Thoracic aorta (tissue), 2 donors: Measurements from ENCODE around the gene NPHP3. TPM values are rescaled to one million over a fixed set of nuclear protein-coding genes. Genes with fewer than 3 reads are reported as not detected.

Source experiments
- ATAC-seq: fragments of 150-250 bp; one replicate; pipeline ENCODE4 v1.8.0; 2017; ENCODE audit warnings: low read depth; ENCODE audit not compliant: insufficient number of reproducible peaks, low FRiP score
- DNase-seq: peaks from one replicate; pipeline ENCODE4 v3.0.0-alpha.2; 2020; ENCODE audit warnings: low spot score
- H3K27ac ChIP-seq, 2 donors: fragments of 200-600 bp; sonication (generic); 1 replicate in 1 of 2; 2 replicates in 1 of 2; pipeline ENCODE4 v1.5.1; 2016; ENCODE audit warnings: mild to moderate bottlenecking in 2 of 2, moderate library complexity in 2 of 2
- H3K27me3 ChIP-seq: fragments of 200-600 bp; sonication (generic); replicated peaks from 2 replicates; pipeline ENCODE4 v1.6.0; 2016; ENCODE audit warnings: mild to moderate bottlenecking; ENCODE audit not compliant: insufficient read depth
- H3K36me3 ChIP-seq: fragments of 200-600 bp; sonication (generic); one replicate; pipeline ENCODE4 v1.5.1; 2016
- H3K4me1 ChIP-seq, 2 donors: fragments of 200-600 bp; sonication (generic); 1 replicate in 1 of 2; 2 replicates in 1 of 2; pipeline versions ENCODE4 v1.5.1 to v1.6.0; 2016; ENCODE audit warnings: low read depth in 2 of 2, mild to moderate bottlenecking in 1 of 2; ENCODE audit not compliant: control insufficient read depth in 1 of 2
- H3K4me3 ChIP-seq: fragments of 200-600 bp; sonication (generic); 2 replicates; pipeline ENCODE4 v1.5.1; 2016; ENCODE audit warnings: mild to moderate bottlenecking
- H3K9me3 ChIP-seq: fragments of 200-600 bp; sonication (generic); 2 replicates; pipeline ENCODE4 v1.5.1; 2016
- total RNA-seq, 2 donors: library from RNA; depleted of rRNA; stranded (reverse); fragments of >200 nt; gene quantifications; one replicate each; pipeline versions ENCODE4 v1.1.0 to v1.2.3, GENCODE V29; 2016
- TF ChIP-seq, protein P1 (sequence below): fragments of 200-600 bp; sonication (generic); IDR thresholded peaks from one replicate; pipeline ENCODE4 v1.5.1; 2019; ENCODE audit warnings: antibody characterized with exemption

The NPHP3 gene
- total RNA-seq, 2 donors from 2014 or later, result 36.3 to 99.7 TPM

- H3K4me1 ChIP-seq, result peaks cover 21 to 36% of the 10 kb centered on the region in 2 donors
- no peak overlapping the region for H3K4me3 ChIP-seq
- H3K9me3 ChIP-seq, result no peaks in the 10 kb centered on the region
- DNase-seq (no peak), ATAC-seq (no peak)
- no peak overlapping the region for H3K27ac ChIP-seq
- H3K27me3 ChIP-seq, result no peaks in the 10 kb centered on the region
- TF ChIP-seq, protein P1, sequence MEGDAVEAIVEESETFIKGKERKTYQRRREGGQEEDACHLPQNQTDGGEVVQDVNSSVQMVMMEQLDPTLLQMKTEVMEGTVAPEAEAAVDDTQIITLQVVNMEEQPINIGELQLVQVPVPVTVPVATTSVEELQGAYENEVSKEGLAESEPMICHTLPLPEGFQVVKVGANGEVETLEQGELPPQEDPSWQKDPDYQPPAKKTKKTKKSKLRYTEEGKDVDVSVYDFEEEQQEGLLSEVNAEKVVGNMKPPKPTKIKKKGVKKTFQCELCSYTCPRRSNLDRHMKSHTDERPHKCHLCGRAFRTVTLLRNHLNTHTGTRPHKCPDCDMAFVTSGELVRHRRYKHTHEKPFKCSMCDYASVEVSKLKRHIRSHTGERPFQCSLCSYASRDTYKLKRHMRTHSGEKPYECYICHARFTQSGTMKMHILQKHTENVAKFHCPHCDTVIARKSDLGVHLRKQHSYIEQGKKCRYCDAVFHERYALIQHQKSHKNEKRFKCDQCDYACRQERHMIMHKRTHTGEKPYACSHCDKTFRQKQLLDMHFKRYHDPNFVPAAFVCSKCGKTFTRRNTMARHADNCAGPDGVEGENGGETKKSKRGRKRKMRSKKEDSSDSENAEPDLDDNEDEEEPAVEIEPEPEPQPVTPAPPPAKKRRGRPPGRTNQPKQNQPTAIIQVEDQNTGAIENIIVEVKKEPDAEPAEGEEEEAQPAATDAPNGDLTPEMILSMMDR, result no peak
- no peaks in the 10 kb centered on the region for H3K36me3 ChIP-seq
Measured at GRCh38 chr3:132665230-132665745, 56.9 kb downstream of the NPHP3 start.

DNA sequence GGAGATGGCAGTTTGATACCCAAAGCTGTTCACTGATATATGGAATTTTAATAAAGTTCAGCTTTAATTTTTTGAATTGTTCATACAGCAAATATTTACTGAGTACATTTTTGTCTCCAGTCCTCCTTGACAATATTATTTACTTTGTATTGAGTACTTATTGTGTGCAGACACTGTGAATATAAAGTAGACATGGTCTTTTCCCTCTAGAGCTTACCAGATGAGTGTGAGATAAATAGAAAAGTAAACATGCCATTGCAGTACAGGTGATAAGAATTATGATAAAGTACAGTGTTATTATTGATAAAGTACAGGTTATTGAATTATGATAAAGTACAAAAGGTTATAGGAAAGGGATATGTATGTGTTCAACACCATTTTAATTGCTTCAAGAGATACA is 60.0 kb downstream of the NPHP3 start:
- no peak overlapping the region for H3K4me3 ChIP-seq
- H3K27ac ChIP-seq, result no peak overlapping the region
- H3K4me1 ChIP-seq, result peaks cover 25 to 42% of the 10 kb centered on the region in 2 donors
- no peaks in the 10 kb centered on the region for H3K27me3 ChIP-seq
- no peaks in the 10 kb centered on the region for H3K9me3 ChIP-seq
- H3K36me3 ChIP-seq, result no peaks in the 10 kb centered on the region
- DNase-seq (no peak), ATAC-seq (no peak)
- TF ChIP-seq, protein P1, result no peak

GRCh38 chr3:132661101-132661500 is 61.1 kb downstream of the NPHP3 start:
- Histone ChIP-seq H3K4me3 (peak overlapping the region; percentile 88), H3K9me3 (no peaks in the 10 kb centered on the region), H3K4me1 (peaks cover 25 to 44% of the 10 kb centered on the region in 2 donors), H3K27ac (peak overlapping the region; percentile 95 to 96), H3K36me3 (no peaks in the 10 kb centered on the region), H3K27me3 (no peaks in the 10 kb centered on the region)
- ATAC-seq (no peak), DNase-seq (no peak)
- TF ChIP-seq, protein P1, result no peak

DNA sequence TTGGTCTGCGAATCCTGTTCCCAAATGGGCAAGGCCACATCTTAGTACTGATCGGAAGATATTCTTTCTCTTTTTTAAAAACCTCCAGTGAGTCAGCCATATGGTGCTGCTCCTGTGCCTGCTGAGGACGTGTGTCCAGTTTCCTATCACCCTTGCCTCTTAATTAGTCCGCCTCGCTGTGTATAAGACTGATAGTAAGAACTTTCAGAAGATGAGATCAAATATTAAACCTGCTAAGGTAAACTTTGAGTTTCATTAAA is 61.5 kb downstream of the NPHP3 start:
- TF ChIP-seq, protein P1, result no peak
- Histone ChIP-seq H3K9me3 (no peaks in the 10 kb centered on the region), H3K4me1 (peaks cover 25 to 44% of the 10 kb centered on the region in 2 donors), H3K36me3 (no peaks in the 10 kb centered on the region), H3K4me3 (peak overlapping the region; percentile 88), H3K27ac (peak overlapping the region; percentile 95 to 96), H3K27me3 (no peaks in the 10 kb centered on the region)
- DNase-seq (no peak), ATAC-seq (no peak)

DNA sequence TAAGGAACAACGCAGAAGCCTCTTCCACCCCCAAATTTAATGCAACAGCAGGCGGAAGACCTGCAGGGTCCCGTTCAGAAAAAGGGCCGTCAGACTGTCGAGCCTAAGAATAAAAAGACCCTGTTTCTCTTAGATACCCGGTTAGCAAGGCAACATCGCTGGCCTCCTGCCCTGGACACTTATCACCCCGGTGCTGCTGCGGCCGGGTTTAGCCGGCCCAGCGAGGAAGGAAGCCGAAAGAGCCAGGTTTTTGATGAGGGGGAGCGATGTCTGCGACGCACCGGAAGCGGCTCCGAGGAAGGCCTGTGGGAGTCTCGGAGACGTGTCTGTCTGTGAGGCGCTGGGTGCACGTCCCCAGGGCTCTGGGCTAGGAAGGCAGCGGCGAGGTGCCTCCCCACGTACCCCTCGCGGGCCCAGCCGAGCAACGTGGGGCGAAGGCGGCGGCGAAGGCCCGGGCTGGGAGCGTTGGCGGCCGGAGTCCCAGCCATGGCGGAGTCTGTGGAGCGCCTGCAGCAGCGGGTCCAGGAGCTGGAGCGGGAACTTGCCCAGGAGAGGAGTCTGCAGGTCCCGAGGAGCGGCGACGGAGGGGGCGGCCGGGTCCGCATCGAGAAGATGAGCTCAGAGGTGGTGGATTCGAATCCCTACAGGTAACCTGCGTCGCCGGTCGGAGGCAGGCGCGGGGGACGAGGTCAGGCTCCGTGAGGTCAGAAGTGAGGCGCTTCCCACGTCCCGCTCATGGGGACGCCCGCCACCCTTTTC is 62.0 kb downstream of the NPHP3 start, which contains the start of gene UBA5:
TSS of gene UBA5 (plus strand) at position 278 of the 759 bp plus-strand sequence. CDS start at position 487, 209 bp downstream.
- H3K27ac ChIP-seq, result peak within 1 kb of the TSS; percentile 95 to 96
- no peaks in the 10 kb centered on the region for H3K9me3 ChIP-seq
- TF ChIP-seq, protein P1, result no peak
- H3K4me1 ChIP-seq, result peaks cover 25 to 44% of the 10 kb centered on the region in 2 donors
- H3K36me3 ChIP-seq, result no peaks in the 10 kb centered on the region
- no peaks in the 10 kb centered on the region for H3K27me3 ChIP-seq
- H3K4me3 ChIP-seq, result peak within 1 kb of the TSS; percentile 88
- ATAC-seq (peak; percentile 58), DNase-seq (no peak)
